Gastrocnemius medialis (tissue), 4 donors: ENCODE measurements around the gene GCSH. TPM values are rescaled to one million over a fixed set of nuclear protein-coding genes. Genes with fewer than 3 reads are reported as not detected.

ENCODE experiments used
- ATAC-seq, 2 donors: fragments of 150-250 bp; one replicate each; pipeline ENCODE4 v1.9.1; 2016
- DNase-seq, 2 donors: peaks; one replicate each; pipeline ENCODE4 v3.0.0-alpha.2; 2019
- H3K27ac ChIP-seq, 4 donors: fragments of 200-600 bp; sonication (generic); 1 replicate in 1 of 4; 2 replicates in 3 of 4; pipeline ENCODE4 v1.5.1; 2016 to 2018; ENCODE audit warnings: mild to moderate bottlenecking in 2 of 4, moderate library complexity in 1 of 4
- H3K27me3 ChIP-seq, 3 donors: fragments of 200-600 bp; sonication (generic) in 2 of 3; 1 replicate in 1 of 3; 2 replicates in 2 of 3; pipeline versions ENCODE4 v1.5.1 to v1.6.0; 2016 to 2019; ENCODE audit warnings: mild to moderate bottlenecking in 1 of 3, moderate library complexity in 1 of 3
- H3K36me3 ChIP-seq, 2 donors: fragments of 200-600 bp; sonication (generic) in 1 of 2; one replicate each; pipeline ENCODE4 v1.5.1; 2017 to 2018
- H3K4me1 ChIP-seq, 2 donors: fragments of 200-600 bp; sonication (generic) in 1 of 2; one replicate each; pipeline ENCODE4 v1.5.1; 2016 to 2017; ENCODE audit warnings: mild to moderate bottlenecking in 2 of 2
- H3K4me3 ChIP-seq, 4 donors: fragments of 200-600 bp; sonication (generic) in 3 of 4; 1 replicate in 1 of 4; 2 replicates in 3 of 4; pipeline ENCODE4 v1.5.1; 2016 to 2019; ENCODE audit warnings: mild to moderate bottlenecking in 2 of 4
- H3K9me3 ChIP-seq, 3 donors: fragments of 200-600 bp; sonication (generic) in 2 of 3; 1 replicate in 1 of 3; 2 replicates in 2 of 3; pipeline ENCODE4 v1.5.1; 2016 to 2019
- CTCF ChIP-seq, 5 experiments: fragments of 450-650 bp in 3 of 5; fragments of 200-600 bp in 2 of 5; sonication (generic) in 2 of 5; IDR thresholded peaks in 4 of 5; conservative IDR thresholded peaks in 1 of 5; 1 replicate in 4 of 5; 2 replicates in 1 of 5; pipeline ENCODE4 v1.5.1; 2016 to 2019; ENCODE audit warnings: antibody characterized with exemption in 5 of 5, mild to moderate bottlenecking in 3 of 5, moderate library complexity in 3 of 5
- POLR2A ChIP-seq, 2 donors: fragments of 450-650 bp; IDR thresholded peaks; one replicate each; pipeline ENCODE4 v1.6.1; 2017; ENCODE audit warnings: antibody characterized with exemption in 2 of 2, mild to moderate bottlenecking in 2 of 2, moderate library complexity in 2 of 2
- in situ Hi-C, 4 donors: fragments of 200-750 bp; cut with MboI; loops; one replicate each; pipeline versions ENCODE4 v1.15.0 to v1.8.0; 2017; ENCODE audit warnings: low sequenced_read_pairs in 4 of 4
- intact Hi-C: fragments of 100-400 bp; cut with DNase I; formaldehyde crosslinking; loops from one replicate; pipeline ENCODE4 v1.15.1; 2023; ENCODE audit warnings: low total_unique reads
- total RNA-seq, 4 donors: library from RNA; depleted of rRNA; stranded (reverse); fragments of >200 nt; gene quantifications; one replicate each; pipeline versions ENCODE4 v1.1.0 to v1.2.3, GENCODE V29; 2016

Gene GCSH
- total RNA-seq, 4 donors from 2014 or later = 18.5 to 40.4 (median 30.9) TPM

GRCh38 chr16:81053761-81054160 is 42.4 kb downstream of the GCSH start:
- in situ Hi-C loops (no loop called here), intact Hi-C loops (no loop called here)
- ATAC-seq = no peak
- no peak for DNase-seq
- no peaks in the 10 kb centered on the region for H3K4me1 ChIP-seq
- TF ChIP-seq POLR2A (IDR thresholded peaks at IDR 0.05) = no peak
- H3K36me3 ChIP-seq = no peaks in the 10 kb centered on the region
- H3K9me3 ChIP-seq = no peaks in the 10 kb centered on the region
- H3K27ac ChIP-seq = no peak overlapping the region
- no peaks in the 10 kb centered on the region for H3K27me3 ChIP-seq
- no peak overlapping the region for H3K4me3 ChIP-seq

DNA sequence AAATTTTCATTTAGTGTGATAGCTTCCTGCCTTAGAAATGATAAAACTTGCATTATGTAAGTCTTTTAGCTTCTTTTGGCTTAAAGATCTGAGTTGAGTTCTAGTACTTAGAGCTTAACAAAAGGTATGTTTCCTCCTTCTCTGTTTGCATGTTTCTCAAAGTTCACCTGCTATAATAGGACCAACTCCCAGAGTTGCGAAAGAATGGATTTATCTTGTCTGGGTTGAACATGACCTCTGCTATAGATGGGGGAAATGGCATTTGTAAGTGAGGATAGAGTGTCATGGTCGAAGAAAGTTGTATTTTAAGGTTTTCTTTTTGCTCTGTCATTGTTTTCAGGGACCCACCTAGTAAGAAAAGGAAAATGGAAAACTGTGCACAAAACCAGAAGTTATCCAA is 53.4 kb downstream of the GCSH start:
- H3K4me1 ChIP-seq = peaks cover 0 to 9% of the 10 kb centered on the region in 2 donors
- in situ Hi-C loops (loop anchor here in 2 of 4 donors (25.0 kb wide), 2 partner anchors 269 to 694 kb away; partner anchors contain the start of gene GAN (in 1 of the 2)), intact Hi-C loops (loop anchor here (5.0 kb wide), 1 partner anchor 1516 kb away; no protein-coding TSS in a partner anchor)
- ATAC-seq (no peak), DNase-seq (no peak)
- TF ChIP-seq POLR2A (IDR thresholded peaks at IDR 0.05) (no peak), CTCF (IDR thresholded peaks at IDR 0.05 in 4 of 5, conservative IDR thresholded peaks at IDR 0.05 in 1 of 5) (no peak)
- H3K4me3 ChIP-seq = no peak overlapping the region
- H3K27me3 ChIP-seq = no peaks in the 10 kb centered on the region
- no peak overlapping the region for H3K27ac ChIP-seq
- H3K9me3 ChIP-seq = no peaks in the 10 kb centered on the region
- peaks cover 4 to 56% of the 10 kb centered on the region in 2 donors for H3K36me3 ChIP-seq

DNA sequence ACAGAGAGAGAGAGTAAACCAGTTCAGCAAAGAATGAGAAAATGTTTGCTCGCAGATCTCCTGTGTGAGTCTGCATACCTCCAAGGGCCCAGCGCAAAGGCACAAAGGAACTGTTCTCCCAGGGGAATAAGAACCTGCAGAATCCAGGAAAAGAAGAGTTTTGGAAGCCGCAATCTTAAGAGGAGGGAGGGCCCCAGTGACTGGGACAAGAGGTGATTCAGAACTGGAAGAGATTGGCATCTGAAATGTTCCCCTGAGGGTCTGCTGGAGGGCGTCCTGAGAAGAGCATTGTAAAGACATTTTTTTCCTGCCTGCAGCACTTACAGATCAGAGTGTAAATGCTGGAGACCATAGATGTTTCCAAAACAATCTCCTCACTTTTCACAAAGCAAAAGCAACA is 54.5 kb downstream of the GCSH start:
- in situ Hi-C loops (loop anchor here in 2 of 4 donors (25.0 kb wide), 2 partner anchors 271 to 696 kb away; partner anchors contain the start of gene GAN (in 1 of the 2)), intact Hi-C loops (loop anchor here (5.0 kb wide), 1 partner anchor 1514 kb away; no protein-coding TSS in a partner anchor)
- Histone ChIP-seq H3K27ac (no peak overlapping the region), H3K9me3 (no peaks in the 10 kb centered on the region), H3K4me3 (no peak overlapping the region), H3K36me3 (peaks cover 4 to 57% of the 10 kb centered on the region in 2 donors), H3K4me1 (peaks cover 7 to 20% of the 10 kb centered on the region in 2 donors), H3K27me3 (no peaks in the 10 kb centered on the region)
- ATAC-seq (no peak), DNase-seq (no peak)
- TF ChIP-seq POLR2A (IDR thresholded peaks at IDR 0.05) = no peak
- no peak for TF ChIP-seq CTCF (IDR thresholded peaks at IDR 0.05 in 4 of 5, conservative IDR thresholded peaks at IDR 0.05 in 1 of 5)

DNA sequence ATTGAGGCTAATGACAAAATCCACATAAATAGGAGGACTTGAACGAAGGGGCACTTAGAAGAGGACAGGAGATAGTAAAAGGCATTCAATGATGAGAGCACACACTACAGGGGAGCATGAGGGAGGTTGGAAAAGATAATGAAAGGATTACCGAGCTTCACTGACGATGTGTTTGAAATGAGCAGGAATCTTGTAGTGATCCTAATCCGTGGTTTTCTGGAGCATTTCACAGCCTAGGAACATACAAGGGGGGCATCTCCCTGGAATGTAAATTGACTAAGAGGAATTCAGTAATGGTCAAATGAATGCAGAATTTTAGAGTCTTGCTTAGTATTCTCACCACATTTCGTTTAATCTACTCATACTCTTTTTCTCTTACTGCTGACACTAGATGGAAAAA is 55.4 kb downstream of the GCSH start:
- ATAC-seq = no peak
- no peak overlapping the region for H3K27ac ChIP-seq
- peaks cover 4 to 57% of the 10 kb centered on the region in 2 donors for H3K36me3 ChIP-seq
- no peaks in the 10 kb centered on the region for H3K27me3 ChIP-seq
- DNase-seq = no peak
- intact Hi-C loops = loop anchor here (5.0 kb wide), 1 partner anchor 1514 kb away; no protein-coding TSS in a partner anchor
- in situ Hi-C loops = loop anchor here in 2 of 4 donors (25.0 kb wide), 2 partner anchors 271 to 696 kb away; partner anchors contain the start of gene GAN (in 1 of the 2)
- H3K4me1 ChIP-seq = peaks cover 11 to 21% of the 10 kb centered on the region in 2 donors
- H3K9me3 ChIP-seq = no peaks in the 10 kb centered on the region
- TF ChIP-seq CTCF (IDR thresholded peaks at IDR 0.05 in 4 of 5, conservative IDR thresholded peaks at IDR 0.05 in 1 of 5) = no peak
- TF ChIP-seq POLR2A (IDR thresholded peaks at IDR 0.05) = no peak
- H3K4me3 ChIP-seq = no peak overlapping the region

DNA sequence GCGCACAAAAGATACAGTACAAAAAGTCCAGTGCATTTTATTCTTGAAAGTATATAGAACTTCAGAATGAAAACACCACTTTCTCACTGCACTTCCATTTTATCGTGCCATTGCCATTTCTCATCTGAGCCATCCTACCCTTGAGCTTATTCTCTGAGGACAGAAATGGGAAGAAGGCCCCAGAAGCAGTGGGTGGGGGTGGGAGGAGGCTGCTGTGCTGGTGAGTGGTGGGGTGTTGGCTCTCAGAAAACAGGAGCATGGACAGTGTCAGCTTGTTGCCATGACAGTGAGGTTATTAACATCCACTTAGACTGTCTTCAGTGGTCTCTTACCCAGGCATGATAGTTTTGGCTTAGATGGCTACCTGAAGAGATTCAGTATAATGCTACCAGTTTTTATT is 56.1 kb downstream of the GCSH start:
- TF ChIP-seq POLR2A (IDR thresholded peaks at IDR 0.05) (no peak), CTCF (IDR thresholded peaks at IDR 0.05 in 4 of 5, conservative IDR thresholded peaks at IDR 0.05 in 1 of 5) (no peak)
- no peak for DNase-seq
- Histone ChIP-seq H3K9me3 (no peaks in the 10 kb centered on the region), H3K36me3 (peaks cover 4 to 51% of the 10 kb centered on the region in 2 donors), H3K27ac (no peak overlapping the region), H3K4me3 (no peak overlapping the region), H3K27me3 (no peaks in the 10 kb centered on the region), H3K4me1 (peaks cover 11 to 21% of the 10 kb centered on the region in 2 donors)
- no peak for ATAC-seq
- intact Hi-C loops = loop anchor here (5.0 kb wide), 1 partner anchor 1513 kb away; no protein-coding TSS in a partner anchor
- in situ Hi-C loops = loop anchor here in 2 of 4 donors (25.0 kb wide), 2 partner anchors 272 to 697 kb away; partner anchors contain the start of gene GAN (in 1 of the 2)
